ENCODE data around the gene TEDDM1.

Gene TEDDM1

DNA sequence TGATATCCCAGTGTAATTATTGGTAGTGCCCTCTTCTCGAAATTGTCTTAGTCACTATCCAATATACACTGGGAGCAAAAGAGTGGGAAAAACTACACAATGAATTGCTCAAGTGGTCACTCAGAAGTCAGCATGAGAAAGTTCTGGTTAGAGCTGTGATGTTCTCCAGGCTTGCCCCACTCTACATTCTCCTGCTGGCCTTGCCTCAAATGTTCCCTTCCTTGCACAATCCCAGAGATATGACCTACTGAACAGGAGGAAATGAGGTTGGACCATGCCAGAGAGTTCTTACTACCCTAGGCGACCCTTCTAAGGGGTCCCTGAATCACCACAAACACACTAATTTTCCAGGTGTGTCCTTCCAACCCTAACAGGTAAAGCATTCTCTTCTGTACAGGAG lies 49.6 kb downstream of the TEDDM1 start:
- H3K4me1 ChIP-seq (ENCODE audit: insufficient read depth, low read length, severe bottlenecking), result no peaks in the 10 kb centered on the region
- no peak overlapping the region for H2AFZ ChIP-seq (ENCODE audit: low read length)
- no peak overlapping the region for H3K4me3 ChIP-seq (ENCODE audit: low read depth, low read length, poor library complexity, severe bottlenecking)
- no peak for TF ChIP-seq CTCF (IDR thresholded peaks at IDR 0.05; ENCODE audit: low read length)
- H3K36me3 ChIP-seq (ENCODE audit: insufficient read depth, low read length), result no peaks in the 10 kb centered on the region
- H3F3A ChIP-seq (ENCODE audit: insufficient read depth, low read length), result no peaks in the 10 kb centered on the region
- H3K9me2 ChIP-seq (ENCODE audit: low read depth, low read length), result no peaks in the 10 kb centered on the region
- H3K9me3 ChIP-seq (ENCODE audit: low read length), result no peaks in the 10 kb centered on the region
- no peaks in the 10 kb centered on the region for H3K27me3 ChIP-seq (ENCODE audit: insufficient read depth, low read length)
- no peaks in the 10 kb centered on the region for H3K79me2 ChIP-seq (ENCODE audit: insufficient read depth, low read length)
- no peak overlapping the region for H3K4me2 ChIP-seq (ENCODE audit: low read length)
- H3K27ac ChIP-seq (ENCODE audit: low read depth, low read length, poor library complexity, severe bottlenecking), result no peak overlapping the region
- H4K20me1 ChIP-seq (ENCODE audit: insufficient read depth, low read length), result no peaks in the 10 kb centered on the region
- no peak overlapping the region for H3K9ac ChIP-seq (ENCODE audit: low read length)

DNA sequence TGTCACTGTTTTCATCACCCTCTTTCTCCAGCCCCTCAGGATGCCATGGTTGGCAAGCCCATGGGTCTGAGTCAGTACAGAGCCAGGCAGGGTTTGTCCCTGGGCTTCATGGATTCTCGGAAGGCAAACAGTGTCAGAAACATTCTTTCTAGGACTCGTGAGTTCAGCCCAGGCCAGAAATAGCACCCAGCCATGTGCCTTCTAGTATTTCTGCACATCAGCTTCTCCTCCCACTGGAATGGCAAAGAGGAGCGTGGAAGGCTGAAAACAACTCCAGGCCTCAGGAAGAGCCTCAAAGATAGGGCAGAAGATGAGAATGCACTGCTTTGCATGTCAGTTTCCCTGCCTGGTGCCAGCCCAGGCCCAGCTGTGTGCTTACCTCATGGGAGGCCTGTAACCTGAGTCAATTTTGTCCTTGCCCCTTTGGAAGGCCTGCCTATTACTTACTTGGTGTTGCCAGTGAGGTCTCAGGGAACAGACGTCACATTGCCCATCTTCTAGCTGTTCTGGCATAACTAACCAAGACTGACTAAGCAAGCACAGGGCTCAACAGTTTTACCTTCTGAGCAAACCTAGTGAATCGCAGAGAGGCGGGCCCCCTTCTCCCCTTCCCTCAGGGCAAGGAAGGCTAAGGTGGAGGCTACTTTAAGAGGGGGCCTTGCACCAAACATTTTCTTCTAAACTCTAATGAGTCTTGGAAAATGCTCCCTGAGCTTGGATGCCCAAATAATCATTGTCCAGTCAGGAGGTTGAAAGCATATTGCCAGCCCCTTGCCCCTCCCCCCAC lies 51.3 kb downstream of the TEDDM1 start:
- Histone ChIP-seq H3K9me3 (ENCODE audit: low read length) (no peaks in the 10 kb centered on the region), H2AFZ (ENCODE audit: low read length) (no peak overlapping the region), H3K79me2 (ENCODE audit: insufficient read depth, low read length) (no peaks in the 10 kb centered on the region), H3K9me2 (ENCODE audit: low read depth, low read length) (no peaks in the 10 kb centered on the region), H3K4me2 (ENCODE audit: low read length) (no peak overlapping the region), H3K4me1 (ENCODE audit: insufficient read depth, low read length, severe bottlenecking) (no peaks in the 10 kb centered on the region), H3F3A (ENCODE audit: insufficient read depth, low read length) (no peaks in the 10 kb centered on the region), H3K4me3 (ENCODE audit: low read depth, low read length, poor library complexity, severe bottlenecking) (no peak overlapping the region), H3K27me3 (ENCODE audit: insufficient read depth, low read length) (no peaks in the 10 kb centered on the region), H4K20me1 (ENCODE audit: insufficient read depth, low read length) (no peaks in the 10 kb centered on the region), H3K27ac (ENCODE audit: low read depth, low read length, poor library complexity, severe bottlenecking) (no peak overlapping the region), H3K36me3 (ENCODE audit: insufficient read depth, low read length) (no peaks in the 10 kb centered on the region), H3K9ac (ENCODE audit: low read length) (no peak overlapping the region)
- TF ChIP-seq EZH2 (IDR thresholded peaks at IDR 0.05; ENCODE audit: borderline replicate concordance, low read length) (no peak), CTCF (IDR thresholded peaks at IDR 0.05; ENCODE audit: low read length) (no peak)
